Keratinocyte (primary cell): ENCODE results near the gene HRK.

Experiments used
- CTCF ChIP-seq, 3 experiments: IDR thresholded peaks in 1 of 3; conservative IDR thresholded peaks in 1 of 3; optimal IDR thresholded peaks in 1 of 3; 2 replicates in 2 of 3; 3 replicates in 1 of 3; pipeline versions ENCODE3 to v1.5.1; 2011; ENCODE audit warnings: low read length in 3 of 3, mild to moderate bottlenecking in 3 of 3, moderate library complexity in 2 of 3, control low read depth in 1 of 3, inconsistent platforms in 1 of 3; ENCODE audit not compliant: insufficient read depth in 2 of 3; ENCODE audit errors: extremely low read depth in 1 of 3
- EZH2 ChIP-seq: IDR thresholded peaks from one replicate; pipeline ENCODE4 v1.6.1; 2012; ENCODE audit warnings: inconsistent platforms, mild to moderate bottlenecking, low read length, moderate library complexity

DNA sequence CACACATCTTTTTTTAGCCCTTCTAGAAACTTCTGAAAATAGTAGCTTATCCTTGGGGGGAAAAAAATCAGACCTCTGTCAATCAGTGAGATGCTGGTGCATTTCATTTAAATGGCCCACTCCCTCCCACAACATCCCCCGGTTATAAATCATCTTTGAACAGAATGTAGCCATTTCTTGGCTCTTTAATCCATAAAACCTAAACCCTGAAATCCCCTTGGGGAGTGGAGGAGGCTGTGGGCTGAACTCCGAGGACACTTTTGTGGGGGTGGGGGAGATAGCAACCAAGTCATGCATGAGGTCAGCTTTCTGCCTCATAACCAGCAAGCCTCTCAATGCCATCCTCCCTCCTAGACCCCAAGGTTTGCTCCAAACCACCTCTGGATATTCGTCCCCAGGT is 21.0 kb downstream of the HRK start:
- TF ChIP-seq CTCF (optimal IDR thresholded peaks at IDR 0.05 in 1 of 3, IDR thresholded peaks at IDR 0.05 in 1 of 3, conservative IDR thresholded peaks at IDR 0.05 in 1 of 3; ENCODE audit: extremely low read depth in 1 of 3, insufficient read depth in 2 of 3, low read length in 3 of 3) (no peak), EZH2 (no peak)
